HG03159 (cell line): ENCODE data around the gene METTL27.
"Not testable (repeated sequence)": the region's sequence is repeated elsewhere in the genome, so short reads cannot be mapped to it uniquely, and the experiment has no call there.

Experiments used
- ATAC-seq: cut with Tn5 transposase; IDR thresholded peaks from one replicate; pipeline ENCODE4 v1.9.1; 2021; ENCODE audit warnings: mild to moderate bottlenecking, moderate library complexity; ENCODE audit not compliant: unreplicated experiment

The METTL27 gene

GRCh38 chr7:73869011-73869798 is 26.9 kb upstream of the METTL27 start:
- ATAC-seq: no peak

- no peak for ATAC-seq
These were observed 24.1 kb upstream of the METTL27 start for GRCh38 chr7:73866446-73866767.

GRCh38 chr7:73865738-73866445 is 23.6 kb upstream of the METTL27 start:
- ATAC-seq: no peak

- ATAC-seq: no peak
These were observed 22.8 kb upstream of the METTL27 start for GRCh38 chr7:73864981-73865711.

DNA sequence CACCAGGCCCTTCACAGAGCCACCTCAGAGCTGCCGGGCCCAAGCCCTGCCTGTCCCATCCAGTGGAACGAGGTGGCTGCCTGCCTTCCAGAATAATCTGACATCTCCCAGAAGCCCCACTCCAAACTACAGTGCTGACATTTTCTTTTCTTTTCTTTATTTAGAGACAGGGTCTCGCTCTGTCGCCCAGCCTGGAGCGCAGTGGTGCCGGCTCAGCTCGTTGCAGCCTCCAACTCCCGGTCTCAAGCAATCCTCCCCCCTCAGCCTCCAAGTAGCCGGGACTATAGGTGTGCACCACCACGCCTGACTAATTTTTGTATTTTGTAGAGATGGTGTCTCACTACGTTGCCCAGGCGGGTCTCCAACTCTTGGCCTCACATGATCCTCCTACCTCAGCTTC is 19.0 kb upstream of the METTL27 start:
- ATAC-seq: no peak

DNA sequence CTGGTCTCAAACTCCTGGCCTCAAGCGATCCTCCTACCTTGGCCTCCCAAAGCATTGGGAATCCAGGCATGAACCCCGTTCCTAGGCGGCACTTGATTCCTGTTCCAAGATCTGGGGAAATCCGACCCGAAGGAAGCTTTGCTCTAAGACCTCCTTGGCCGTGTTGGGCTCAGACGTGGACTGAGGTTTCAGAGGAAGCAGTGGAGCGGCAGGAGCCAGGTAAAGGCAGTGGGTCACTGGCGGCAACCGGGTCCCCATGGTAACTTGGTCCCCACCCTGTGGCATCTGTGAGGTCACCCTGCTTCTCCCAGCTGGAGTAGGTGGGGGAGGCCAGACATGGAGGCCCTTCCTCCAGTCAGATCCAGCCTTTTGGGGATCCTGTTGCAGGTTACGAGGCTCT is 18.5 kb upstream of the METTL27 start, which contains the start of gene TMEM270:
Gene TMEM270 (plus strand): TSS at position 301 of the 400 bp plus-strand sequence. CDS start 36 bp downstream, at position 337.
- ATAC-seq: no peak

GRCh38 chr7:73858807-73859206 is 16.5 kb upstream of the METTL27 start:
- no peak for ATAC-seq

DNA sequence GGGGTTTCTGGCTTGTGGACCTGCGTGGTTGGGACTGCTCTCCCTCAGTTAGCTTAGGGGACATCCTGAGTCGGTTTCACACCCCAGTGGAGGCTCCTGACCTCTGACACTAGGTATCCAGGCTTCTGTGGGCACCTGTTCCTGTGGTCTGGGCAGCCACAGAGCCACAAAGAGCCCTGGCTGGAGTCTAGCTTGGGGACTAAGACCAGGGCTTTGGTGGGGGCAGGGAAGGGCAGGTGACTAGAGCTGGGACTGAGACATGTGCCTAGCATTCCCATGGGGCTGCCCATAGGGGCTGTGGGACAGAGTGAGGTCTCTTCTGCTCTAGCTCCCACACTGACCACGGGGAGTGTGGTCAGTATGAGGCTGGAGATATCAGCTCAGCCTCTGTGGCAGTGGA is 14.6 kb upstream of the METTL27 start:
- no peak for ATAC-seq

- ATAC-seq: no peak
These were observed 10.2 kb upstream of the METTL27 start for GRCh38 chr7:73852500-73852899.

DNA sequence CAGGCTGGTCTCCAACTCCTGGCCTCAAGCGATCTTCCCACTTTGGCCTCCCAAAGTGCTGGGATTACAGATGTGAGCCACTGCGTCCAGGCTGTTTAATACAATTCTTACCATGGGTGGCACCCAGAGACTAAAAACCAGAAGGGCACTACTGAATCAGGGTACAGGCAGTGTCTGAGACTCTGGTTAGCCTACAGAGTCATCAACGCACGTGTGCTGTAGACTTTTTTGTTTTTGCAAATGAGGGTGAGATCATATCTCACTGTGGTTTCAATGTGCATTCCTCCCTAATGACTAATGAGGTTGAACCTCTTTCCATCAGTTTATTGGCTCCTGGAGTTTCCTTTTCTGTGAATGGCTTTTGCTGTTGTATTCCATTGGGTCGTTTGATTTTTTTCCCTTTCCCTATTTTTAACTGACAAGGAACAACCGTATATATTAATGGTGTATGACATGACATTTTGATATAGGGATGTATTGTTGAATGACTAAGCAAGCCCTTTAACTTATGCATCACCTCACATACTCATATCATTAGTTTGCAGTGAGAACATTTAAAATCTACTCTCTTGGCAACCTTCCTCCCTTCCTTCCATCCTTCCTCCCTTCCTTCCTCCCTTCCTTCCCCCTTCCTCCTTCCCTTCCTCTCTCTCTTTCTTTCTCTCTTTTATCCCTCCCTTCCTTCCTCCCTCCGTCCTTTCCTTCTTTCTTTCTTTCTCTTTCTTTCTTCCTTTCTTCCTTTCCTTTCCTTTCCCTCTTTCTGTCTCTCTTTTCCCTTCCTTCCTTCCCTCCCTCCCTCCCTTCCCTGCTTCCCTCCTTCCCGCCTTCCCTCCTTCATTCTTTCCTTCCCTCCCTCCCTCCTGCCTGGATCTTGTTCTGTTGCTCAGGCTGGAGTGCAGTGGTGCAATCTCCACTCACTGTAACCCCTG is 9.4 kb upstream of the METTL27 start:
- ATAC-seq: peak; percentile 80

DNA sequence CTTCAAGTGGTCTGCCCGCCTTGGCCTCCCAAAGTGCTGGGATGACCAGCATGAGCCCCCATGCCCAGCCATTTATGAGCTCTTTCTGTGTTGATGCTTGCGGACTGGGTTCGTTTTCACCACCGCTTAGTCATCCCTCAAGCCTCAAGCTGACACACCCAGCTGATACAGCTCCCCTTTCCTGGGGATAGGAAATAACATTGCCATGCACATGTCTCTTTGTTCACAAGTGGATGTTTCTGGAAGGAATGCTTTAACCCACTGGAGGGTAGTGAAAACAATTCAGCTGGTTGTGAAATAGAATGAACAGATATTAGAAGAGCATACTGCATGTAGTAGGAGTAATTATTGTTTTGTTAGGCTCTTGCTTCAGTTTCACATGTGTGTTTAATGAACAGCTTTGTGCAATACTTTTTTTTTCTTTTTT is 8.5 kb upstream of the METTL27 start:
- ATAC-seq: no peak

DNA sequence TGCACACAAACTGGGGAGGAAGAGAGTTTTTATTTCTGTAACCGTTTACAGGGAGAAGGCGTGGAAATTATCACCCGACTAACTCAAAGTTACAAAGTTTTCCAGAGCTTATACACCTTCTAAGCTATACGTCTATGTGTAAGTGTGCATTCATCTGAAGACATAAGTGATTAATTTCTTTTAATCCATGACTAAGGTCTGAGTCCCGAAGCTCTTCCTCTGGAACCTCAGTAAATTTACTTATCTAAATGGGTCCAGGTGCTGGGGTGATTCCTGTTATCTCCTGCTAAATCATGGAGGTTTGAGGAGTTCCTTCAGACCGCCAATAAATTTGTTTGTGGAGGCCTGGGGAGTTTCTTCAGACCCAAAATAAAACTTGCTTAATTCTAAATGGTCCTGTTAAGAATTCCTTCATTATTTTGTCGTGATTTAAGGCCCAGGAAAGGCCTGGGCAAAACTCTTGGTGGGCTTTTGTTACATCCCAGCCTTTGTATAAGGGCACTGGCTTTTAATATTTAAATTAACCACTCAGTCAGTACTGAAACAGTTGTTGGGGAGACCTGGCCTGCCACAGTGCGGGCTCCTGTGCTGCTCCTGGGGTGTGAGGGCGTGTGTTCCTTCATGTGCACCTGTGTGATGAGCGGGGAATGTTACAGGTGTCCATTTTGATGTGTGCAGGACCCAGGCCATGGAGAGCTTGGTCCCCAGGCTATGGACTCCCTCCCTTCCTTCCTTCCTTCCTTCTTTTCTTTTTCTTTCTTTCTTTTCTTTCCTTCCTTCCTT is 5.8 kb upstream of the METTL27 start:
- no peak for ATAC-seq

DNA sequence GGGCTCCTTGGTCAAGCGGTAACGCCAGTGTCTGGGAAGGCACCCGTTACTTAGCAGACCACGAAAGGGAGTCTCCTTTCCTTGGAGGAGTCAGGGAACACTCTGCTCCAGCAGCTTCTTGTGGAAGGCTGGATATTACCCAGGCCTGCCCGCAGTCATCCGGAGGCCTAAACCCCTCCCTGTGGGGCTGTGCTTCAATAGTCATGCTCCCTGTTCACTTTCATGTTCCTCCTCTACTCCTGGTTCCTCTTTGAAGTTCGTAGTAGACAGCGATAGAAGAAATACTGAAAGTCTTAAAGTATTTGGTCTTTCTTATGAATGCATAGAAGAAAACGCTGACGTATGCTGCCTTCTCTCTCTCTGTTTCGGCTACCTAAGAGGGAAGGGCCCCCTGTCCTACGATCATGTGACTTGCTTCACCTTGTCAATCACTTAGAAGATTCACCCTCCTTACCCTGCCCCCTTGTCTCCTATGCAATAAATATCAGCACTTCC is 3.4 kb upstream of the METTL27 start:
- not testable (repeated sequence) for ATAC-seq

- no peak for ATAC-seq
These were observed 2.6 kb upstream of the METTL27 start for GRCh38 chr7:73844848-73845460.

DNA sequence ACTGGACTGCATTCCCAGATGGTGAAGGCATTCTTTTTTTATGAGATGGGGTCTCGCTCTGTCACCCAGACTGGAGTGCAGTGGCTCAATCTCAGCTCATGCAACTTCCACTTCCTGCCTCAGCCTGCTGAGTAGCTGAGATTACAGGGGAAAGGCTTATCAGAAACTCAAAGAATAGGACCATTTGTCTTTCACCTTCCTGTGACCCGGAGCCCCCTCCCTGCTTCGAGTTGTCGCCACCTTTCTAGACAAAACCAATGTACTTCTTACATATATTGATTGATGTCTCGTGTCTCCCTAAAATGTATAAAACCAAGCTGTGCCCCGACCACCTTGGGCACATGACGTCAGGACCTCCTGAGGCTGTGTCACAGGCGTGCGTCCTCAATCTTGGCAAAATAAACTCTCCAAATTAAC is 1.8 kb upstream of the METTL27 start:
- ATAC-seq: no peak

DNA sequence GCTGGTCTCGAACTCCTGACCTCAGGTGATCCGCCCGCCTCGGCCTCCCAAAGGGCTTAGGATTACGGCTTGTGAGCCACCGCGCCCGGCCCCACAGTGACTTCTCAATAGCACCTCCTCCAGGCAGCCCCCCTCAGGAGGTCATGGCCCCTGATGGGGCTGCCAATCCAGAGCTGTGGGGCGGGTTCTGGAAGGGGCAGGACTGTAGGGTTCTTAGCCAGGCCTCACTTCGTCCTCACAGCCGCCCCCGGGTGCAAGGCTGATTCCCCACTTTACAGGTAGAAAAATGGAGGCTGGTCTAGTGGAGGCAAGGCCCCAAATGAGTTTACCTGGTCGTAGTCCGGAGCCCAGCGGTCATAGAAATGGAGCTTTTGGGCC is 638 bp downstream of the METTL27 start:
- no peak for ATAC-seq

- no peak for ATAC-seq
These were observed 1.5 kb downstream of the METTL27 start for GRCh38 chr7:73840715-73841379.
